SK-N-MC (cell line): ENCODE measurements around the gene SMARCA4.

Experiments
- EZH2 ChIP-seq: fragments of 200-600 bp; sonication (generic); IDR thresholded peaks from one replicate; pipeline ENCODE4 v1.6.1; 2017; ENCODE audit warnings: antibody characterized with exemption
- POLR2AphosphoS5 ChIP-seq: IDR thresholded peaks from 2 replicates; pipeline ENCODE4 v1.6.1; 2012; ENCODE audit warnings: mild to moderate bottlenecking, low read depth, low read length, borderline replicate concordance

- TF ChIP-seq EZH2 (no peak), POLR2AphosphoS5 (no peak)
Observed at GRCh38 chr19:11033251-11033650, 72.4 kb downstream of the SMARCA4 start.
